Left ventricle myocardium inferior (tissue), 1 donor: ENCODE results near the gene TERT. TPM values are rescaled to one million over a fixed set of nuclear protein-coding genes. Genes with fewer than 3 reads are reported as not detected.

Experiments
- DNase-seq: peaks from one replicate; pipeline ENCODE4 v3.0.0-alpha.2; 2020
- H3K27ac ChIP-seq: fragments of 200-600 bp; replicated peaks from 2 replicates; pipeline ENCODE4 v1.8.0; 2021
- H3K27me3 ChIP-seq: fragments of 200-600 bp; 2 replicates; pipeline ENCODE4 v1.8.0; 2021; ENCODE audit warnings: low read depth
- H3K36me3 ChIP-seq: fragments of 200-600 bp; 2 replicates; pipeline ENCODE4 v1.8.0; 2021
- H3K4me1 ChIP-seq: fragments of 200-600 bp; 2 replicates; pipeline ENCODE4 v1.8.0; 2021
- H3K4me3 ChIP-seq: fragments of 200-600 bp; 2 replicates; pipeline ENCODE4 v1.8.0; 2021; ENCODE audit warnings: mild to moderate bottlenecking, moderate library complexity
- H3K9me3 ChIP-seq: fragments of 200-600 bp; replicated peaks from 2 replicates; pipeline ENCODE4 v1.8.0; 2021
- intact Hi-C: fragments of 100-400 bp; cut with micrococcal nuclease; formaldehyde crosslinking; loops from one replicate; pipeline ENCODE4 v1.11.0; 2022
- total RNA-seq: library from RNA; stranded (reverse); fragmentation: NEBNext Ultra II Directional; extraction: Animal tissue kit (Norgen Biotek cat#: 25700); gene quantifications from one replicate; pipeline ENCODE4 v1.2.1, GENCODE V29; 2021
- TF ChIP-seq, protein P1 (sequence below): fragments of 200-600 bp; IDR thresholded peaks from 2 replicates; pipeline ENCODE4 v1.8.0; 2021; ENCODE audit warnings: antibody characterized with exemption, mild to moderate bottlenecking, borderline replicate concordance
- donor health status: DM: no; HTN: yes; CAD: no; lungs with severe emphysema.

Gene TERT
- total RNA-seq, 1 donor from 2014 or later = not detected

DNA sequence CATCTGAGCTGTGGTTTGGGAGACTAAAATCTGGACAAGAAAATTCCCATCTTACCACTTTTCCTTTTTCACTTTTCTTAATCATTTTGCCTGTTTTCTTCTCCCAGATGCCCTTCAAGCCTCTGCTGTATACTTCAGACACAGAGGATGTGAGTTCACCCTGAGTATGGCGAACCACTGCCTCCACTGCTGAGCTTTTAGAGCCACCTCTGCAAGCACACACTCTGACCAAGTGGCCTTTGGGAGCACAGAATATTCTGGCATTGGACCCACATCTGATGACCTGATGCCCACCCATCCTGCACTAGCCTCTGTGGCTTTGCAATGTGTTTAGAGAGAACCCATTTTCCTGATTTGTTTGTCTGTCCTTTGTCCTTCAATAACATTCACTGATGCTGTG, 32.5 kb downstream of the TERT start:
- Histone ChIP-seq H3K27ac (no peak overlapping the region), H3K4me3 (no peak overlapping the region), H3K36me3 (no peaks in the 10 kb centered on the region), H3K27me3 (peaks cover 17% of the 10 kb centered on the region), H3K4me1 (no peaks in the 10 kb centered on the region), H3K9me3 (peaks cover 37% of the 10 kb centered on the region)
- TF ChIP-seq, protein P1, sequence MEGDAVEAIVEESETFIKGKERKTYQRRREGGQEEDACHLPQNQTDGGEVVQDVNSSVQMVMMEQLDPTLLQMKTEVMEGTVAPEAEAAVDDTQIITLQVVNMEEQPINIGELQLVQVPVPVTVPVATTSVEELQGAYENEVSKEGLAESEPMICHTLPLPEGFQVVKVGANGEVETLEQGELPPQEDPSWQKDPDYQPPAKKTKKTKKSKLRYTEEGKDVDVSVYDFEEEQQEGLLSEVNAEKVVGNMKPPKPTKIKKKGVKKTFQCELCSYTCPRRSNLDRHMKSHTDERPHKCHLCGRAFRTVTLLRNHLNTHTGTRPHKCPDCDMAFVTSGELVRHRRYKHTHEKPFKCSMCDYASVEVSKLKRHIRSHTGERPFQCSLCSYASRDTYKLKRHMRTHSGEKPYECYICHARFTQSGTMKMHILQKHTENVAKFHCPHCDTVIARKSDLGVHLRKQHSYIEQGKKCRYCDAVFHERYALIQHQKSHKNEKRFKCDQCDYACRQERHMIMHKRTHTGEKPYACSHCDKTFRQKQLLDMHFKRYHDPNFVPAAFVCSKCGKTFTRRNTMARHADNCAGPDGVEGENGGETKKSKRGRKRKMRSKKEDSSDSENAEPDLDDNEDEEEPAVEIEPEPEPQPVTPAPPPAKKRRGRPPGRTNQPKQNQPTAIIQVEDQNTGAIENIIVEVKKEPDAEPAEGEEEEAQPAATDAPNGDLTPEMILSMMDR = no peak
- intact Hi-C loops = no loop called here
- DNase-seq = no peak

DNA sequence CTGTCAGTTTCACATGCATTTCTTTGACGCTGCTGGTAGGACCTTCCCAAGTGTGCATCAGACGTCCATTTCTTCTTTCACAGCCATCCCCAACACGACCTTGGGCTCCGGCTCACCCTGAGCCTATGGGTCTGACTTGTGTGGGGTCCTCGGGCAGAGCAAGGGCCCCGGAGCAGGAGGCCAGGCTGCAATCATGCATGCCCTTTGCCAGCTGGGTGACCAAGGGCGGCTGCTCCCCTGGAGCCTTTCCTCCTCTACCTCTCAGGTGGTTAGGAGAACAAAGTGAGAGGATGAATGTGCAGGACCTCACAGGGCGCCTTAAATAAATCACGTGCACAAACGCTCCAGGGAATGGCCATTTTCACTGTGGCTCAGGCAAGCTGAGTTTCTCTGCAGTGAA, 33.2 kb downstream of the TERT start:
- peaks cover 37% of the 10 kb centered on the region for H3K9me3 ChIP-seq
- H3K4me1 ChIP-seq = no peaks in the 10 kb centered on the region
- H3K27ac ChIP-seq = no peak overlapping the region
- intact Hi-C loops = no loop called here
- no peak overlapping the region for H3K4me3 ChIP-seq
- H3K27me3 ChIP-seq = peaks cover 19% of the 10 kb centered on the region
- no peaks in the 10 kb centered on the region for H3K36me3 ChIP-seq
- TF ChIP-seq, protein P1 = no peak
- DNase-seq = no peak

DNA sequence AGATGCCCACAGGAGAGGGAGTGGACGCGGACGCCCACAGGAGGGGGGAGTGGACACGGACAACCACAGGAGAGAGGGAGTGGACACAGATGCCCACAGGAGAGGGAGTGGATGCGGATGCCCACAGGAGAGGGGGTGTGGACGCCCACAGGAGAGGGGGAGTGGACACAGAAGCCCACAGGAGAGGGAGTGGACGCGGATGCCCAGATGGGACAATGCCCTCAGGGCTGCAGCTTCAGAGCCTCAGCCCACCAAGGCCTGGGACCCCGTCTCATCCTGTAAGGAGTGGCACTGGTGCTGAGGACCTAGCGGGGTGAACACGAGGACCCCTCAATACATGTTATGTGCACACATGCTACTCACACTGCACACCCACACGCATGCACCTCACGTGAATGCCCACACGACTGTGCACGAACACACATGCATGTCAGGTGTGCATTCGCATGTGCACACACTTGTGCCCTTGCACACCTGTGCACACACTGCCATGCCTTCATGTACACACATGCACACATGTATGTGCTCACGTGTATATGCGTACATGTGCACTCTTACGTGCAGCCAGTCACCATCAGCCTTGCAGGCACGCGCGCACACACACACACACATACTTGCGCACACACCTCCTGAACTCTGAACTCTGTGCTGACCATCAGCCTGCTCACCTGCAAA, 34.9 kb downstream of the TERT start:
- intact Hi-C loops = no loop called here
- H3K4me1 ChIP-seq = no peaks in the 10 kb centered on the region
- no peaks in the 10 kb centered on the region for H3K36me3 ChIP-seq
- peaks cover 37% of the 10 kb centered on the region for H3K9me3 ChIP-seq
- H3K4me3 ChIP-seq = no peak overlapping the region
- DNase-seq = no peak
- H3K27ac ChIP-seq = no peak overlapping the region
- peaks cover 15% of the 10 kb centered on the region for H3K27me3 ChIP-seq
- TF ChIP-seq, protein P1 = no peak

DNA sequence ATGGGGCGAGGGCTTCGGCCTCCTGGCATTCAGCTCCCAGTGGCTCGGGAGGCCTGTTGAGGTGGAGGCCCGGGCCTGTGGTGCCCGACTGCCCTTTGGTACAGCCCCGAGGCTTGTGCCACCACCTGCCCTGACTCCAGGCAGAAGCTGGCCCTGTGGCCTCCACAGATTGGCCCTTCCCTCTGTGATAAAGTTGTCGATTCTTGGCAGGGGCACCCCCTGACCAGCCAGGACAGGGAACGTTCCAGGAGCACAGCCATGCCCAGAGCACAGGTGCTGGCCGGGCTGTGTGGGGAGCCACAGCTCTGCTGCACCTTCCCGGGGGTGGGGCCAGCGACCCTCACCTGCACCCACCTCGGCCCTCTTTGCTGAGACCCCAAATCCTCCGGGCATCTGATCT, 37.0 kb downstream of the TERT start:
- Histone ChIP-seq H3K4me1 (no peaks in the 10 kb centered on the region), H3K36me3 (no peaks in the 10 kb centered on the region), H3K27me3 (peaks cover 25% of the 10 kb centered on the region), H3K4me3 (no peak overlapping the region), H3K9me3 (peaks cover 25% of the 10 kb centered on the region), H3K27ac (no peak overlapping the region)
- intact Hi-C loops = no loop called here
- DNase-seq = no peak
- TF ChIP-seq, protein P1 = no peak

DNA sequence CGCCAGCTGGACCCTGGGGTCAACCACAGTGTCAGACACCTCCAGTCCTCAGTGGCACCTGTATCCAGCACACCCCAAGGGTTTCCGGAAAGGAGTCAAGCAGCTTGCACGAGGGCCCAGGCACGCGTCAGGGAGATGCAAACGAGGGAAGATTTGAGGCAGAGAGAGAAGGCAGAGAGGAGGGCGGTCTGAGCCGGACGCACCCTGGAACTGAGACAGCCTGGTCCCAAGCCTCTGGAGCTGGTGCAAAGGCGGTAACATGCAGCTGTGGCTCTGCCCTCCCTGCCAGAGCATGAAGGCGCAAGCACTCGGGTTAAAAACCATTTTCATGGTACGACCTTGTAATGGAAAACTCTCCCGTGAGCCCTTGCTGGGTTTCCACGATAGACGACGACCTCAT, 37.5 kb downstream of the TERT start:
- intact Hi-C loops = no loop called here
- Histone ChIP-seq H3K27me3 (peaks cover 30% of the 10 kb centered on the region), H3K27ac (no peak overlapping the region), H3K9me3 (peaks cover 21% of the 10 kb centered on the region), H3K4me3 (no peak overlapping the region), H3K36me3 (no peaks in the 10 kb centered on the region), H3K4me1 (no peaks in the 10 kb centered on the region)
- TF ChIP-seq, protein P1 = no peak
- DNase-seq = no peak
